Measurements from ENCODE around the gene MED25.

MED25 gene

DNA sequence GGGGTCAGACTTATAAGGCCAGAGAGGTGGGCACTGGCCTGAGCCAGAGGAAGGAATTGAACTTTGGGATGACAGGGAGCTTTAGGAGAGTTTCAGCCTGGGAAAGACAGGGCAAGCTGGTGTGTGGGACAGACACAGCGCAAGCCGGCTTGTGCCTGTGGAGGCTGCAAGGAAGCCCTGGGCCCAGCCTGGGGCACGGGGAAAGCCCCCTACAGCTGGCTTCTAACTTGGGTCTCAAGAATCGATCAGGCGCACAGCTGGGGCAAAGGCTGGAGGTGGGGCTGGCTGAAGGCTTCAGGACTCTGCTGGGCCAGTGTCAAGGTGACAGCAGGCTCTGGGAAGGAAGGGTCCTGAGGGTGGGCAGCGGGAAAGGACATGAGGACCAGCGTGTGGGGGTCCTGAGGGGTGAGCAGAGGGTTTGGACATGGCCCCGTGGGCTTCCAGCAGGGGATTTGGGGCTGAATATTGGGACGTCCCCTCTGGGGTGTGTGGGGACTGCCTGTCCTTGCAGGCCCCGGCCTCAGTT lies 35.8 kb downstream of the MED25 start:
- DNase-seq (ENCODE audit: low spot score in 2 of 2) (no peak), ATAC-seq (replicated peaks; ENCODE audit: extremely low read depth, poor library complexity, severe bottlenecking) (no peak)
- Mint-ChIP-seq H3K9me3 (peaks cover 4% of the 10 kb centered on the region), H3K4me3 (peak overlapping the region; percentile 3), H3K4me1 (peaks cover 27% of the 10 kb centered on the region), H3K27me3 (no peaks in the 10 kb centered on the region), H3K27ac (ENCODE audit: low read depth) (no peak overlapping the region), H3K36me3 (ENCODE audit: insufficient read depth) (peaks cover 21% of the 10 kb centered on the region)

DNA sequence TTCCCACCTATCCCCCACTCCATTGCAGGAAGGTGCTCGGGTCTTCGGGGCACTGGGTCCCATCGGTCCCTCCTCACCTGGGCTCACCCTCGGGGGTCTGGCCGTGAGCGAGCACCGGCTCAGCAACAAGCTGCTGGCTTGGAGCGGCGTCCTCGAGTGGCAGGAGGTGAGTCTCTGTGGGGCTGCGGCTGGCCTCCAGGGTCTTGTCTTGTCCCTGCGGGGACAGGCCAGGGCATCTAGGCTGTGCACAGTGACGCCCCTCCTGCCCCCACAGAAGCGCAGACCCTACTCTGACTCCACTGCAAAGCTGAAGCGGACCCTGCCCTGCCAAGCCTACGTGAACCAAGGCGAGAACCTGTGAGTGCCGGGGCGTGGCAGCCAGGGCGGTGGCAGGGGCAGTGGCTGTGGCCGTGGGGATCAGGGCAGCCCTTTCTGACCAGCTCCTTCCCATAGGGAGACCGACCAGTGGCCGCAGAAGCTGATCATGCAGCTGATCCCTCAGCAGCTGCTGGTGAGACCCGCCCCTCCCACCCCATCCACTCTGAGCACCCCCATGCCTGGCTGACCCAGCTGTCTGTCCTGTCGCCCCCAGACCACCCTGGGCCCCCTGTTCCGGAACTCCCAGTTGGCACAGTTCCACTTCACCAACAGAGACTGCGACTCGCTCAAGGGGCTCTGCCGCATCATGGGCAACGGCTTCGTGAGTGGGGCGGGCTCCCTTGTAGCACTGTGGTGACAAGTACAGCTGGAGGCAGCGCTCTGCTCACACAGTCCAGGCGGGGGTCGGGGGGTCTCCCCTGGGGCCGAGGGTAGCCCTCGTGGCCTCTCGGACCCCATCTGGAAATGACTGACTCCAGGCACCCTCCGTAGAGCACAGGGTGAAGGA lies 36.5 kb downstream of the MED25 start:
- ATAC-seq (replicated peaks; ENCODE audit: extremely low read depth, poor library complexity, severe bottlenecking), result no peak
- peak overlapping the region; percentile 79 for H3K27ac Mint-ChIP-seq (ENCODE audit: low read depth)
- H3K36me3 Mint-ChIP-seq (ENCODE audit: insufficient read depth), result peaks cover 21% of the 10 kb centered on the region
- no peak overlapping the region for H3K4me3 Mint-ChIP-seq
- no peak for DNase-seq (ENCODE audit: low spot score in 2 of 2)
- H3K4me1 Mint-ChIP-seq, result peaks cover 22% of the 10 kb centered on the region
- no peaks in the 10 kb centered on the region for H3K27me3 Mint-ChIP-seq
- no peaks in the 10 kb centered on the region for H3K9me3 Mint-ChIP-seq

DNA sequence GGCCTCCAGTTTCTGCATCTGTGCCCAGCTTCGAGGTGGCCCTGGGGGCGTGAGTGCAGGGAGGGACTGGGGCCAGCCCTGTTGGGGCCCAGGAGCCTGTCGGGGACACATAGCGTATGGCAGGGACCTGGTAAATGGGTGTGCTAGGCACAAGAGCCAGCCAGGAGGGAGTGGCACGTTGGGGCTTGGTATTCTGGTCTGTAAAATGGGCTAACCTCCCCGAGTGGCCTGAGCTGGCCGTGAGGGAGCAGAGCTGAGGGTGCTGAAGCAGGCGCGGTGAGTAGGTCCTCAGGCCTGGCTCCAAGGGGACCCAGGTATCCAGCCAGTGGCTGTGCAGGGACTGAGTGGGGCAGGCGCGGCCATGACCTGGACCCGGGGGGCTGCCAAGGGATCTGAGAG lies 37.2 kb downstream of the MED25 start:
- no peak overlapping the region for H3K4me3 Mint-ChIP-seq
- peaks cover 16% of the 10 kb centered on the region for H3K4me1 Mint-ChIP-seq
- ATAC-seq (replicated peaks; ENCODE audit: extremely low read depth, poor library complexity, severe bottlenecking), result no peak
- no peaks in the 10 kb centered on the region for H3K9me3 Mint-ChIP-seq
- peaks cover 21% of the 10 kb centered on the region for H3K36me3 Mint-ChIP-seq (ENCODE audit: insufficient read depth)
- DNase-seq (ENCODE audit: low spot score in 2 of 2), result no peak
- H3K27ac Mint-ChIP-seq (ENCODE audit: low read depth), result peak overlapping the region; percentile 79
- H3K27me3 Mint-ChIP-seq, result no peaks in the 10 kb centered on the region

DNA sequence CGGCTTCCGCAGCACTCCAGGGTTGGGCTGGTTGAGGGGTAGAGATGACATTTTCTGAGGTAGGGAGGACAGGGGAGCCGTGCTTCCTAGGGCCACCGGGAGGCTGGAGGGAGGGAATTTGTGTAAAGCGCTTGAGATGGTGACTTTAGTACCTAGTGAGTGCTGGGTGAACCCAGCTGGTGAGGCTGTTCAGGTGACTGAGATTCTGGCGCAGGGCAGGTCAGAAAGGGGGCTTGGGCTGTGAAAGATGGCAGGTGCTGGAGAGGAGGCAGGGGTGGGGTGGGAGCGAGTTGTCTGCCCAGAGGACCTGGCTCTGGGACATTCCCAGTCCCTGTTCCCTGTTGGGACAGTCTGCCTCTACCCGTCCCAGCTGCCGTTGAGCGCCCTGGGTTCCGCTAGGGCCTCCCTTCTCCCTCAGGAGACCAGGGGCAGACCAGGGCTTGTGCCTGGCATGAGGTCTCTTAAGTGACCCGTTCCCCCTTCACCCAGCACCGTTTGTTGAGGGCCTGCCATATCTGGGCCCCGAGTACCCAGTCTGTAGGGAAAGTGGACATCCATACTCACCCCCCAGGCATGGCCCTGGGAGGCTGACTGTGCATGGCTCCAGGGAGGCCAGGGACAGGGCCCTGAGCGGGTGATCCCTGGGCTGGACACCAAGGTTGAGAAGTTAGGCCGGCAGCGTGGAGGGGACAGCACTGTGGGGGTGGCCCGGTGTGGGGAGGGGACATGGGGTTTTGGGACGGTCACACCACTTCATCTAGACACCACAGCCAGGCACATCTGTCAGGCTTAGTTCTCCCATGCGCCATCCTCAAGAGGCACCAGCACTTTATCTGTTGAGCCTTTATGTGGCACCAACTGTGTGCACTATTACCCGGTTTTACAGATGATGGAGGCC lies 37.8 kb downstream of the MED25 start:
- Mint-ChIP-seq H3K27ac (ENCODE audit: low read depth) (peak overlapping the region; percentile 79), H3K4me3 (no peak overlapping the region), H3K27me3 (no peaks in the 10 kb centered on the region), H3K9me3 (no peaks in the 10 kb centered on the region), H3K4me1 (peaks cover 11% of the 10 kb centered on the region), H3K36me3 (ENCODE audit: insufficient read depth) (peaks cover 22% of the 10 kb centered on the region)
- ATAC-seq (replicated peaks; ENCODE audit: extremely low read depth, poor library complexity, severe bottlenecking) (no peak), DNase-seq (ENCODE audit: low spot score in 2 of 2) (no peak)

DNA sequence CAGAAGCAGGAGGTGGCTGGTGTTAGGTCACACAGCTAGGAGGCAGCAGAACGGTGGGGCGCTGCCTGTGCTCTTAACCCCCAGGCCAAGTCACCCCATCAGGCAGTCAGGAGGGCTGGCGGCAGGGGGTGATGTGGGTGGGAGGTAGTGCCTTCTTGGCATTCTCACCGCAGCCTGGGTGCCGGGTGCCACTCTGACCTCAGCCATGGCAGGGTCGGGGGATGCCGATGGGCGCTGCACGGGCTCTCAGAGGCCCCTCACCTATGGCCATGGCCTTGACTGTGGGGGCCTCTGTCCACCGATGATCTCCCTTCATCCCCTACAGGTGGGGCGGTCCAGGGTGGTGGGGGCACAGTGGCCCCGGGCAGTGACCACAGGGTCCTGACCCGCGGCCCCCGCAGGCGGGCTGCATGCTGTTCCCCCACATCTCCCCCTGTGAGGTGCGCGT lies 38.5 kb downstream of the MED25 start:
- Mint-ChIP-seq H3K27ac (ENCODE audit: low read depth) (peak overlapping the region; percentile 79), H3K4me1 (peaks cover 11% of the 10 kb centered on the region), H3K9me3 (no peaks in the 10 kb centered on the region), H3K27me3 (no peaks in the 10 kb centered on the region), H3K36me3 (ENCODE audit: insufficient read depth) (peaks cover 24% of the 10 kb centered on the region), H3K4me3 (no peak overlapping the region)
- ATAC-seq (replicated peaks; ENCODE audit: extremely low read depth, poor library complexity, severe bottlenecking), result no peak
- DNase-seq (ENCODE audit: low spot score in 2 of 2), result no peak

DNA sequence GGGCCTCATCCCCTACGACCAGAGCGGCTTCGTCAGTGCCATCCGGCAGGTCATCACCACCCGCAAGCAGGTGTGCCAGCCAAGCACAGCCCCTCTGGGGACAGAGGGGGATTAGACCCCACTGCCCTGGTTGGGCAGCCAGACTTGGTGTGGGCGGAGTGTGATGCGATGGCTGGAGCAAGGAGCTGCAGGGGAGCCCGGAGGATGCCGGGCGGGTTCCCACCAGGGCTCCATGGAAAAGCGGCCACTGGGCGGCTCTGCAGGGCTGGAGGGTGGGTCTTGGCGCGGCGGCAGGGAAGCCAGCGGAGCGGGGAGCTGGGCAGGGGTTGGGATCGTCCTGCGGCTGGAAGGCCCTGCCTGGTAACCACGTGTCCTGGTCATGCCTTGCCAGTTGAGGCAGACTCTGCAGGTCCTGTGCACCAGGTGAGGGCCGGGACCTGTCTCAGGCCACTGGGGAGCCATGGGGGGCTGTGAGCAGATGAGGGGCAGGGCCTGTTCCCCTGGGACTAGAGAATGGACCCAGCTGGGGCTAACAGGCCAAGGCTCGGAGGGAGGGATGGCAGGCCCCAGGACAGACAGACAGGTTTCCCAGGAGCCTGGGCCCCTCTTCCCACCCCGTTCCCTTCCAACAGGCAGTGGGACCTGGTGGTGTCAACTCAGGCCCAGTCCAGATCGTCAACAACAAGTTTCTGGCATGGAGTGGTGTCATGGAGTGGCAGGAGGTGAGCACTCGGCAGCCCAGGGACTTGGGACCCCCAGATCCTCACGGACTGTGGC lies 39.2 kb downstream of the MED25 start:
- ATAC-seq (replicated peaks; ENCODE audit: extremely low read depth, poor library complexity, severe bottlenecking), result no peak

GRCh38 chr19:49857838-49858087 lies 39.7 kb downstream of the MED25 start:
- no peak overlapping the region for H3K4me3 Mint-ChIP-seq
- no peaks in the 10 kb centered on the region for H3K27me3 Mint-ChIP-seq
- DNase-seq (ENCODE audit: low spot score in 2 of 2), result no peak
- peaks cover 19% of the 10 kb centered on the region for H3K36me3 Mint-ChIP-seq (ENCODE audit: insufficient read depth)
- ATAC-seq (replicated peaks; ENCODE audit: extremely low read depth, poor library complexity, severe bottlenecking), result no peak
- H3K27ac Mint-ChIP-seq (ENCODE audit: low read depth), result no peak overlapping the region
- peaks cover 2% of the 10 kb centered on the region for H3K4me1 Mint-ChIP-seq
- H3K9me3 Mint-ChIP-seq, result no peaks in the 10 kb centered on the region

More for the DNA sequence above, 39.2 kb downstream of the MED25 start:
- Mint-ChIP-seq H3K9me3 (no peaks in the 10 kb centered on the region), H3K4me1 (peaks cover 7% of the 10 kb centered on the region), H3K4me3 (no peak overlapping the region), H3K27ac (ENCODE audit: low read depth) (no peak overlapping the region), H3K27me3 (no peaks in the 10 kb centered on the region), H3K36me3 (ENCODE audit: insufficient read depth) (peaks cover 22% of the 10 kb centered on the region)
- no peak for DNase-seq (ENCODE audit: low spot score in 2 of 2)

DNA sequence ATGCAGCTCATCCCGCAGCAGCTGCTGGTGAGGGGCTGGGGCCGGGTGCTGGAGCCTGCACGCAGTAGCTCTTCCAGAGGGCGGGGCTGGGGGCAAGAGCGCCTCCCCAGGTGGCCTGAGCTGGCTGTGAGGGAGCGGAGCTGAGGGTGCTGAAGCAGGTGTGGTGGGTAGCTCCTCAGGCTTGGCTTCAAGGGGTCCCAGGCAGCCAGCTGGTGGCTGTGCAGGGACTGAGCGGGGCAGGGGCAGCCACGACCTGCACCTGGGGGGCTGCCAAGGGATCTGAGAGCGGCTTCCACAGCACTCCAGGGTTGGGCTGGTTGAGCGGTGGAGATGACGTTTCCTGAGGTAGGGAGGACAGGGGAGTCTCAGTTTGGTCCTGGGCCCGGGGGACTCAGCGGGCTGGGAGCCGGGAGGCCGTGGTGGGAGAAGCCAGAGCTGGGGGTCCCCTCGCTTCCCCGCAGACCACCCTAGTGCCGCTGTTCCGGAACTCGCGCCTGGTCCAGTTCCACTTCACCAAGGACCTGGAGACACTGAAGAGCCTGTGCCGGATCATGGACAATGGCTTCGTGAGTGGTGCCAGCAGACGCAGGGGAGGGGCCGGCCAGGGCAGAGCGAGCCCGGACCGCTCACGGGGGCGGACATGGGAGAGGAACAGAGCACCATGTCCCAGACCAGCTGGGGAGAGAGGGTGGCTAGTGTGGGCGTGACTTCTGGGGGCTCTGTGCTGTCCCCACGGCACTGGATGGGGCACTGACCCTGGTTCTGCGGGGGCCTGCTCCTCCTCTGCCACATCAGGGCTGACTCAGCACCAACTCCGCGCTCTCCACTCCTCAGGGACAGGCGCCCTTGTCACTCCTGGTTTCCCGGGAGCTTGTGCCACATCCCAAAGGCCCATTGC lies 40.2 kb downstream of the MED25 start:
- DNase-seq (ENCODE audit: low spot score in 2 of 2), result no peak
- peak overlapping the region; percentile 77 for H3K27ac Mint-ChIP-seq (ENCODE audit: low read depth)
- H3K4me1 Mint-ChIP-seq, result peaks cover 4% of the 10 kb centered on the region
- H3K27me3 Mint-ChIP-seq, result no peaks in the 10 kb centered on the region
- no peak overlapping the region for H3K4me3 Mint-ChIP-seq
- ATAC-seq (replicated peaks; ENCODE audit: extremely low read depth, poor library complexity, severe bottlenecking), result no peak
- H3K36me3 Mint-ChIP-seq (ENCODE audit: insufficient read depth), result peaks cover 23% of the 10 kb centered on the region
- no peaks in the 10 kb centered on the region for H3K9me3 Mint-ChIP-seq

- no peaks in the 10 kb centered on the region for H3K9me3 Mint-ChIP-seq
- peaks cover 25% of the 10 kb centered on the region for H3K36me3 Mint-ChIP-seq (ENCODE audit: insufficient read depth)
- H3K4me3 Mint-ChIP-seq, result no peak overlapping the region
- H3K27me3 Mint-ChIP-seq, result no peaks in the 10 kb centered on the region
- DNase-seq (ENCODE audit: low spot score in 2 of 2) (no peak), ATAC-seq (replicated peaks; ENCODE audit: extremely low read depth, poor library complexity, severe bottlenecking) (no peak)
- no peak overlapping the region for H3K27ac Mint-ChIP-seq (ENCODE audit: low read depth)
- peaks cover 7% of the 10 kb centered on the region for H3K4me1 Mint-ChIP-seq
Observed at GRCh38 chr19:49859682-49860335, 41.7 kb downstream of the MED25 start.

DNA sequence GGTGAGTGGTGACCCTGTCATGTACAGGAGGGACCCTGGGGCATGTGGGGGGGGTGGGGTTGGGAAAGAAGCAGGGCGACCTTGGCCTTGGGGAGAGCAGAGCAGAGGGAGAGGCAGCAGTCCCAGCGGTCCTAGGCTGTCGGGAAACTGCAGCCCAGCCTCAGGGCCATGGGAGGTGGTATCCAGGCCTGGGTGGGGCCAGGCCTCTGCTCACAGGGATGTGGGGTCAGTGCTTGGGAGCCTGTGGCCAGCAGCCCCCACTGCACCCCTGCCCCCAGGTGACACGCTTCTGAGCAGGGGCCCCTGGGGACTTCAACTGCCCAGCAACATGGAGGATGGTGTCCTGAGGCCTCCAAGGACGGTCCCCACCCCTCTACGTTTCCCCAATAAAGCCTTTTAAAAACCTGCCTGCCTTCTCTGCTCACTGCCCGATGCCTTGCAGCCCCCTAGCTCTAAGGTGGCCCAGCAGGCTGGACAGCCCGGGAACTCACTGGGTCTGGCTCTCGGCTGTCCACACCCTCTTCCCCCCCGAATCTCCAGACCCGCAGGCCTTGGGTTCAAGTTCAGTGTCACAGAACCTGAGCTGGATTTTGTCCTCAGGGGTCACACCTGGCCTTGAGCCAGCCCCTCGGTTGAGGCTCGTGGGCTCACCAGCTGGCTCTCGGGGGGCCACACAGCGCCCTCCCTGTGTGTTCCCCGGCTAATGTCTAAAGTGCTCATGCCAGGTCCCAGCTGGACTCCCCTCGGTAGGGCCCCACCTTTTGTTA lies 42.4 kb downstream of the MED25 start:
- Mint-ChIP-seq H3K9me3 (no peaks in the 10 kb centered on the region), H3K4me1 (peaks cover 8% of the 10 kb centered on the region), H3K27me3 (no peaks in the 10 kb centered on the region), H3K27ac (ENCODE audit: low read depth) (peak overlapping the region; percentile 69), H3K36me3 (ENCODE audit: insufficient read depth) (peaks cover 25% of the 10 kb centered on the region), H3K4me3 (no peak overlapping the region)
- ATAC-seq (replicated peaks; ENCODE audit: extremely low read depth, poor library complexity, severe bottlenecking) (no peak), DNase-seq (ENCODE audit: low spot score in 2 of 2) (no peak)

GRCh38 chr19:49861107-49861506 lies 43.0 kb downstream of the MED25 start:
- H3K4me1 Mint-ChIP-seq, result peaks cover 14% of the 10 kb centered on the region
- DNase-seq (ENCODE audit: low spot score in 2 of 2), result no peak
- no peaks in the 10 kb centered on the region for H3K9me3 Mint-ChIP-seq

More at GRCh38 chr19:49861107-49861506, 43.0 kb downstream of the MED25 start:
- H3K27me3 Mint-ChIP-seq, result no peaks in the 10 kb centered on the region
- no peak overlapping the region for H3K4me3 Mint-ChIP-seq
- no peak for ATAC-seq (replicated peaks; ENCODE audit: extremely low read depth, poor library complexity, severe bottlenecking)
- H3K36me3 Mint-ChIP-seq (ENCODE audit: insufficient read depth), result peaks cover 21% of the 10 kb centered on the region
- peak overlapping the region; percentile 69 for H3K27ac Mint-ChIP-seq (ENCODE audit: low read depth)
